K562 (cell line): ENCODE measurements around the gene GNS.

Experiments
- ARHGAP35 ChIP-seq: fragments of 450-650 bp; IDR thresholded peaks from 2 replicates; pipeline ENCODE4 v1.6.1; 2018; ENCODE audit not compliant: partially characterized antibody
- BRF1 ChIP-seq: IDR thresholded peaks from 3 replicates; pipeline ENCODE4 v1.6.1; 2011; ENCODE audit warnings: borderline replicate concordance, mild to moderate bottlenecking; ENCODE audit not compliant: insufficient read length; ENCODE audit errors: extremely low read depth
- CBX3 ChIP-seq, 2 experiments: IDR thresholded peaks; 1 replicate in 1 of 2; 2 replicates in 1 of 2; pipeline ENCODE4 v1.6.1; 2012; ENCODE audit warnings: inconsistent platforms in 2 of 2, low read length in 2 of 2, borderline replicate concordance in 1 of 2, control low read depth in 1 of 2
- CHD2 ChIP-seq: IDR thresholded peaks from 2 replicates; pipeline ENCODE4 v1.6.1; 2011; ENCODE audit warnings: low read depth, low read length
- CHD4 ChIP-seq: fragments of 200-600 bp; sonication (generic); IDR thresholded peaks from 3 replicates; pipeline ENCODE4 v1.6.1; 2012; ENCODE audit warnings: low read depth, mild to moderate bottlenecking, mixed read lengths, low read length, inconsistent platforms; ENCODE audit not compliant: insufficient read depth, insufficient replicate concordance, poor library complexity, severe bottlenecking
- CTCF ChIP-seq, 3 experiments: IDR thresholded peaks in 2 of 3; conservative IDR thresholded peaks in 1 of 3; 2 replicates each; pipeline ENCODE4 v1.5.1; 2011 to 2012; ENCODE audit warnings: low read length in 3 of 3, mild to moderate bottlenecking in 3 of 3, control low read depth in 2 of 3, improper control_type of control experiment in 1 of 3, inconsistent platforms in 1 of 3, low read depth in 1 of 3, mixed read lengths in 1 of 3, moderate library complexity in 1 of 3; ENCODE audit not compliant: insufficient read depth in 2 of 3
- JUND ChIP-seq, 2 experiments: IDR thresholded peaks; 2 replicates in 1 of 2; 3 replicates in 1 of 2; pipeline ENCODE4 v1.6.1; 2011; ENCODE audit warnings: borderline replicate concordance in 2 of 2, low read depth in 2 of 2, low read length in 2 of 2, improper control_type of control experiment in 1 of 2, missing biosample characterization in 1 of 2, missing genetic modification characterization in 1 of 2, missing genetic modification reagents in 1 of 2
- MAX ChIP-seq: sonication (generic); formaldehyde crosslinking; IDR thresholded peaks from 2 replicates; pipeline ENCODE4 v1.9.0; 2022; ENCODE audit warnings: mild to moderate bottlenecking, missing genetic modification reagents
- MAZ ChIP-seq, 2 experiments: fragments of 450-650 bp in 1 of 2; sonication (generic) in 1 of 2; formaldehyde crosslinking; IDR thresholded peaks in 1 of 2; conservative IDR thresholded peaks in 1 of 2; 2 replicates each; pipeline versions ENCODE4 v1.4.0 to v1.5.0; 2020; ENCODE audit warnings: mild to moderate bottlenecking in 1 of 2, missing genetic modification reagents in 1 of 2
- POLR2A ChIP-seq: fragments of 450-650 bp; conservative IDR thresholded peaks from 2 replicates; pipeline ENCODE4 v1.6.1; 2016
- RBBP5 ChIP-seq: fragments of 200-600 bp; sonication (generic); IDR thresholded peaks from 2 replicates; pipeline ENCODE4 v1.6.1; 2012; ENCODE audit warnings: borderline replicate concordance, mild to moderate bottlenecking, low read length, control low read depth, inconsistent platforms; ENCODE audit not compliant: insufficient read depth, poor library complexity, severe bottlenecking
- SPI1 ChIP-seq: IDR thresholded peaks from 2 replicates; pipeline ENCODE4 v1.6.1; 2011; ENCODE audit warnings: low read depth, low read length, control low read depth, borderline replicate concordance
- U2AF2 ChIP-seq: fragments of 200-400 bp; formaldehyde crosslinking; optimal IDR thresholded peaks from 2 replicates; pipeline ENCODE3; 2017; ENCODE audit warnings: low read depth, mild to moderate bottlenecking, low read length

- TF ChIP-seq SPI1 (no peak), ARHGAP35 (no peak), JUND (IDR thresholded peaks at IDR 0.05; ENCODE audit: borderline replicate concordance, low read depth, low read length) (peak; percentile 48), JUND (tag; IDR thresholded peaks at IDR 0.05; ENCODE audit: borderline replicate concordance, low read depth, low read length) (no peak), CTCF (IDR thresholded peaks at IDR 0.05 in 2 of 3, conservative IDR thresholded peaks at IDR 0.05 in 1 of 3; ENCODE audit: insufficient read depth in 2 of 3, low read depth in 1 of 3, low read length in 3 of 3) (no peak), POLR2A (no peak), MAX (CRISPR knock-in tag) (no peak), CHD4 (no peak), CHD2 (no peak), MAZ (CRISPR knock-in tag; conservative IDR thresholded peaks at IDR 0.05 in 1 of 2, IDR thresholded peaks at IDR 0.05 in 1 of 2) (no peak), RBBP5 (no peak), U2AF2 (no peak), CBX3 (IDR thresholded peaks at IDR 0.05; ENCODE audit: borderline replicate concordance in 1 of 2, low read length in 2 of 2) (no peak), BRF1 (no peak)
Observed at GRCh38 chr12:64767495-64767894, 8.3 kb upstream of the GNS start.
